K562 (cell line): ENCODE measurements around the gene RFESD. TPM values are rescaled to one million over a fixed set of nuclear protein-coding genes. Genes with fewer than 3 reads are reported as not detected.

Source experiments
- AFF4 ChIP-seq: sonication (generic); formaldehyde crosslinking; IDR thresholded peaks from 2 replicates; pipeline ENCODE4 v1.8.0; 2023; ENCODE audit warnings: mild to moderate bottlenecking, missing genetic modification reagents
- E2F5 ChIP-seq: sonication (generic); formaldehyde crosslinking; IDR thresholded peaks from 2 replicates; pipeline ENCODE4 v1.8.0; 2022; ENCODE audit warnings: mild to moderate bottlenecking, missing genetic modification reagents
- FOS ChIP-seq: IDR thresholded peaks from 3 replicates; pipeline ENCODE4 v1.6.1; 2011; ENCODE audit not compliant: insufficient read length; ENCODE audit errors: extremely low read depth
- GTF2B ChIP-seq: IDR thresholded peaks from 2 replicates; pipeline ENCODE4 v1.6.1; 2011; ENCODE audit not compliant: insufficient read length; ENCODE audit errors: extremely low read depth
- GTF2E2 ChIP-seq: fragments of 200-800 bp; sonication (Bioruptor generic); IDR thresholded peaks from 2 replicates; pipeline ENCODE4 v1.6.1; 2016; ENCODE audit warnings: missing genetic modification characterization, missing compliant biosample characterization
- HLTF ChIP-seq: fragments of 450-650 bp; IDR thresholded peaks from 2 replicates; pipeline ENCODE4 v1.6.1; 2016
- HSF4 ChIP-seq: fragments of 250-450 bp; sonication (Bioruptor Pico); IDR thresholded peaks from 2 replicates; pipeline ENCODE4 v2.1.2; 2022; ENCODE audit warnings: mild to moderate bottlenecking, moderate library complexity, borderline replicate concordance
- IFI16 ChIP-seq: fragments of 250-450 bp; sonication (Bioruptor Pico); IDR thresholded peaks from 2 replicates; pipeline ENCODE4 v2.1.2; 2022; ENCODE audit warnings: mild to moderate bottlenecking, inconsistent platforms
- KLF16 ChIP-seq: IDR thresholded peaks from 2 replicates; pipeline ENCODE4 v1.6.1; 2016; ENCODE audit warnings: antibody characterized with exemption
- MCM2 ChIP-seq: fragments of 450-650 bp; IDR thresholded peaks from 2 replicates; pipeline ENCODE4 v1.6.1; 2017; ENCODE audit warnings: low read depth, mild to moderate bottlenecking
- NR3C1 ChIP-seq: sonication (generic); formaldehyde crosslinking; IDR thresholded peaks from 2 replicates; pipeline ENCODE4 v1.8.1; 2022; ENCODE audit warnings: missing genetic modification reagents
- POLR2A ChIP-seq: fragments of 450-650 bp; conservative IDR thresholded peaks from 2 replicates; pipeline ENCODE4 v1.6.1; 2016
- POLR2AphosphoS5 ChIP-seq: IDR thresholded peaks from 2 replicates; pipeline ENCODE4 v1.6.1; 2011; ENCODE audit warnings: mild to moderate bottlenecking, low read depth, low read length, moderate library complexity; ENCODE audit not compliant: control insufficient read depth, insufficient read depth
- RBM39 ChIP-seq: fragments of 200-400 bp; formaldehyde crosslinking; optimal IDR thresholded peaks from 2 replicates; pipeline ENCODE3; 2018; ENCODE audit warnings: low read depth, low read length
- SMAD4 ChIP-seq: fragments of 250-450 bp; sonication (Bioruptor Pico); conservative IDR thresholded peaks from 2 replicates; pipeline ENCODE4 v1.8.0; 2021; ENCODE audit warnings: inconsistent platforms, mild to moderate bottlenecking, moderate library complexity
- SUPT5H ChIP-seq: fragments of 450-650 bp; IDR thresholded peaks from 2 replicates; pipeline ENCODE4 v1.6.1; 2016
- ZFX ChIP-seq: sonication (generic); formaldehyde crosslinking; IDR thresholded peaks from 2 replicates; pipeline ENCODE4 v1.8.0; 2022; ENCODE audit warnings: mild to moderate bottlenecking, missing genetic modification reagents, moderate library complexity
- ZNF232 ChIP-seq: sonication (generic); formaldehyde crosslinking; IDR thresholded peaks from 2 replicates; pipeline ENCODE4 v1.8.0; 2022; ENCODE audit warnings: mild to moderate bottlenecking, missing genetic modification reagents
- ZNF280A ChIP-seq: fragments of 450-650 bp; IDR thresholded peaks from 2 replicates; pipeline ENCODE4 v1.6.1; 2018; ENCODE audit warnings: mild to moderate bottlenecking, low read depth; ENCODE audit not compliant: partially characterized antibody
- ZNF324 ChIP-seq: fragments of 250-450 bp; sonication (Bioruptor Pico); IDR thresholded peaks from 2 replicates; pipeline ENCODE4 v1.4.0; 2020; ENCODE audit warnings: mild to moderate bottlenecking
- ZNF354B ChIP-seq: fragments of 250-450 bp; sonication (Bioruptor Pico); IDR thresholded peaks from 2 replicates; pipeline ENCODE4 v1.4.0; 2020
- ZNF408 ChIP-seq: fragments of 250-450 bp; sonication (Bioruptor Pico); IDR thresholded peaks from 2 replicates; pipeline ENCODE4 v1.4.0; 2020; ENCODE audit warnings: low read depth, mild to moderate bottlenecking, moderate library complexity
- ZNF436 ChIP-seq: fragments of 250-450, 450-650 bp; sonication (Bioruptor Pico); formaldehyde crosslinking; IDR thresholded peaks from 2 replicates; pipeline ENCODE4 v1.7.0; 2020; ENCODE audit warnings: mild to moderate bottlenecking
- ZSCAN29 ChIP-seq: fragments of 450-650 bp; IDR thresholded peaks from 2 replicates; pipeline ENCODE4 v1.6.1; 2017
- polyA plus RNA-seq, 8 experiments: library from polyadenylated mRNA; depleted of rRNA in 4 of 8; stranded (reverse) in 5 of 8; unstranded in 3 of 8; fragments of >200 nt; fragmentation: Nextera tagmentation in 2 of 8; fragmentation: Illumina TruSeq in 1 of 8; extraction: Ambion mirVana in 2 of 8; extraction: Trizol in 1 of 8; gene quantifications; 2 replicates each; pipeline versions ENCODE4 v1.2.1 to v1.2.3, GENCODE V29; 2011 to 2014; ENCODE audit warnings: inconsistent platforms in 1 of 8, missing spikeins in 1 of 8
- total RNA-seq, 7 experiments: library from RNA; depleted of rRNA in 6 of 7; stranded (reverse); fragments of >200 nt in 6 of 7; fragmentation: Illumina TruSeq in 2 of 7; extraction: Trizol in 2 of 7; gene quantifications; 2 replicates each; pipeline versions ENCODE4 v1.2.1 to v1.2.3, GENCODE V29; 2011 to 2021; ENCODE audit warnings: low replicate concordance in 1 of 7

The RFESD gene
- total and polyA plus RNA-seq, 9 of the 15 experiments (the other 6 are each of a cell fraction or from before 2014, with no cell fraction given), result 62.3 to 600 (median 140) TPM

- TF ChIP-seq AFF4, result peak; percentile 90; the same call in 1 of the 2 replicates
- TF ChIP-seq ZNF232 (CRISPR knock-in tag), result 0 out of 2 replicates have a peak, but pooled peaks have one; percentile 73
- no peak for TF ChIP-seq IFI16
- TF ChIP-seq ZNF408 (CRISPR knock-in tag), result no peak
- TF ChIP-seq POLR2A, result peak; percentile 95
- no peak for TF ChIP-seq NR3C1 (CRISPR knock-in tag)
- no peak for TF ChIP-seq ZSCAN29
- TF ChIP-seq SMAD4 (CRISPR knock-in tag), result peak; percentile 69
- TF ChIP-seq SUPT5H, result peak; percentile 92
- no peak for TF ChIP-seq E2F5
- peak; percentile 77 for TF ChIP-seq ZFX (CRISPR knock-in tag)
- TF ChIP-seq GTF2B, result no peak
- no peak for TF ChIP-seq KLF16
- TF ChIP-seq ZNF436 (CRISPR knock-in tag), result no peak
- no peak for TF ChIP-seq RBM39
- TF ChIP-seq FOS, result no peak
- TF ChIP-seq ZNF324 (CRISPR knock-in tag), result no peak
- TF ChIP-seq ZNF354B, result no peak
- no peak for TF ChIP-seq MCM2
- no peak for TF ChIP-seq HSF4 (CRISPR knock-in tag)
- no peak for TF ChIP-seq HLTF
- peak; percentile 70; the same call in 1 of the 2 replicates for TF ChIP-seq GTF2E2
- peak; percentile 94 for TF ChIP-seq POLR2AphosphoS5
- TF ChIP-seq ZNF280A, result no peak
These were observed at the start of gene RFESD (continued) for GRCh38 chr5:95646569-95647431.
